ENCODE measurements around the gene NEU3.

NEU3 gene

DNA sequence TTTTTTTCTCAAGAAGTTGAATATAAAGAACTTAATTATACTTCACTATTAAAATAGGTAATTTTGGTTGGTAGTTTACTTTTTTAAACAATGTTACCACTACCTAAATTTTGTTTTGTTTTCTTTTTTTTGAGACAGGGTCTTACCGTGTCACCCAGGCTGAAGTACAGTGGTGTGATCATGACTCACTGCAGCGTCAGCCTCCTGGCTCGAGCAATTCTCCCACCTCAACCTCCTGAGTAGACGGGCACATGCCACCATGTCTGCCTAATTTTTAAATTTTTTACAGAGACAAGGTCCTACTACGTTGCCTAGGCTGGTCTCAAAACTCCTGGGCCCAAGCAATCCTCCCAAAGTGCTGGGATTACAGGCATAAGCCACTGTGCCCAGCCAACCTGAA, 22.1 kb upstream of the NEU3 start:
- H3K4me3 ChIP-seq (ENCODE audit: low read length) = no peak overlapping the region
- no peak for DNase-seq (ENCODE audit: low read depth)
- no peak for TF ChIP-seq CTCF (conservative IDR thresholded peaks at IDR 0.05; ENCODE audit: low read length)

DNA sequence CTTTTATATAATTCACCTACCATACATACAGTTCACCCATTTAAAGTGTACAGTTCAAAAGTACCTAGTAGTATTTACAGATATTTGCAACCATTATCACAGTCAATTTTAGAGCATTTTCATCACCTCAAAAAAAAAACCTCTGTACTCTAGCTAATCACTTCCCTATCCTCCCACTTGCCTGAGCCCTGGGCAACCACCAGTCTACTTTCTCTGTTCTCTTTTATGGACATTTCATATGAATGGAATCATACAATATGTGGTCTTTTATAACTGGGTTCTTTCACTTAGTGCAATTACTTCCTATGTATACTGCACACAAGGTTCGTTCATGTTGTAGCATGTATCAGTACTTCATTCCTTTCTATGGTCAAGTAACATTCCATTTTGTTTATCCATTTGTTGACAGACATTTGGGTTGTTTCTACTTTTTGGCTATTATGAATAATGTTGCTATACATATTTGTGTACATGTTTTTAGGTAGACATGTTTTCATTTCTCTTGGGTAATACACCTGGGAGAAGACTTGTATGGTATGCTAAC, 17.8 kb upstream of the NEU3 start:
- no peak for TF ChIP-seq CTCF (conservative IDR thresholded peaks at IDR 0.05; ENCODE audit: low read length)
- no peak for DNase-seq (ENCODE audit: low read depth)
- no peak overlapping the region for H3K4me3 ChIP-seq (ENCODE audit: low read length)

DNA sequence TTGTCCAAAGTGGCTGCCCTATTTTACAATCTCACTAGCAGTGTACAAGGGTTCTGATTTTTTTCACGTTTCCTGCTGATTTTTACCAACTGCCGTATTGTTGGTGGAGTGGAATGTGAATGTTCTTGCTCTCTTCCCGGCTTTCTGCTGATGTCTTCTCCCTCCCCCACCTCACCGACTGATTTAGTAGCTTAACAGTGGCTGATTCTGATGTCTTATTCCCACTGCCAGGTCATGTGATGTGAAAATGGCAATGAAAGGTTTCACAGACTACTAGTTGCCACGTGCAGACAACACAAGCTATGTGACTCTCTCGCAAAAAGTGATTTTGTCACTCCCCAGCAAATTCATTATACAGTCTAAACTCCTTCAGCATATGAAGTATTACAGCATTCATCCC, 17.3 kb upstream of the NEU3 start:
- no peak overlapping the region for H3K4me3 ChIP-seq (ENCODE audit: low read length)
- TF ChIP-seq CTCF (conservative IDR thresholded peaks at IDR 0.05; ENCODE audit: low read length) = no peak
- DNase-seq (ENCODE audit: low read depth) = no peak

DNA sequence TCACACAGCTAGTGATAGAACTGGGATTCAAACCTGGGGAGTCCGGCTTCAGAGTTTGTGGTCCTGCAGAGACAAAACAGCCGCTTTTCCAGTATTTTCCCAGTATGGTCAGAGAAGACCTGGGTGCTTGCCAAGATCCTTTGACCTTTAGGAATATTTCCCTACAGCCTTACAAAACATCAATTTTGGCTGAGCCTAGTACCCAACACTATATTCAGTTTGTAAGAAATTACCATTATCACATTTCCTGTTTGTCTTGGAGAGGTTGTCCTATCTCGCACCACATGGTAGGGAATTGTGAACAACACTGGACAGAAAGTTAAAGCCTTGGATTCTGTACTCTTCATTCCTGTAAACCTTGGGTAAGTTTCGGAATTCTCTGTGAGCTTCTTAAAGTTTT, 10.7 kb upstream of the NEU3 start:
- H3K4me3 ChIP-seq (ENCODE audit: low read length) = no peak overlapping the region
- TF ChIP-seq CTCF (conservative IDR thresholded peaks at IDR 0.05; ENCODE audit: low read length) = no peak
- no peak for DNase-seq (ENCODE audit: low read depth)

DNA sequence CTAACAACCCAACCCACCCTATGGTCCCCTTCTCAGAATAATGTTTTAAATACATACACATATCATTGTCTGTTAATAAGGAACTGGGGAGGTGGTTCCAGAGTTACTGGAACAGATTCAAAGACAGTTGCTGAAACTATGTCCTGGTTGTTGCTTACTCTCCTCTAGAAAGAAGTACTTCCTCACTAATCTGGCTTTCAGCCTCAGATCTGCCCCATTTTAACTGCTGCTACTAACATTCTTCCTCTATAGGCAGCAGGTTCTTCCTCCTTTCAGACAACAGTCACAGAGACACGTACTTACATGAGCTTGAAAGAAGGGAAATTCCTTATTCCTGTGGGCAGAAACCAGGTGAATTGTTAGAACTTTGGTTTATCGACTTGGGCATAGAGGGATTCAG, 8.1 kb upstream of the NEU3 start:
- no peak for DNase-seq (ENCODE audit: low read depth)
- H3K4me3 ChIP-seq (ENCODE audit: low read length) = no peak overlapping the region
- TF ChIP-seq CTCF (conservative IDR thresholded peaks at IDR 0.05; ENCODE audit: low read length) = no peak

GRCh38 chr11:74981888-74982287, 6.8 kb upstream of the NEU3 start:
- no peak for DNase-seq (ENCODE audit: low read depth)
- no peak for TF ChIP-seq CTCF (conservative IDR thresholded peaks at IDR 0.05; ENCODE audit: low read length)

GRCh38 chr11:74984070-74984469, 4.7 kb upstream of the NEU3 start:
- no peak for TF ChIP-seq CTCF (conservative IDR thresholded peaks at IDR 0.05; ENCODE audit: low read length)
- no peak overlapping the region for H3K4me3 ChIP-seq (ENCODE audit: low read length)
- no peak for DNase-seq (ENCODE audit: low read depth)

More at GRCh38 chr11:74981888-74982287, 6.8 kb upstream of the NEU3 start:
- no peak overlapping the region for H3K4me3 ChIP-seq (ENCODE audit: low read length)

All from AG10803 (cell line).